HG02642 (cell line): ENCODE results near the gene WDR43.

ENCODE experiments used
- ATAC-seq: cut with Tn5 transposase; IDR thresholded peaks from one replicate; pipeline ENCODE4 v1.9.1; 2021; ENCODE audit warnings: mild to moderate bottlenecking; ENCODE audit not compliant: unreplicated experiment, poor library complexity

WDR43 gene

GRCh38 chr2:28990445-28990844, 96.0 kb downstream of the WDR43 start:
- ATAC-seq = no peak

GRCh38 chr2:28991021-28991420, 96.6 kb downstream of the WDR43 start:
- ATAC-seq = no peak

- ATAC-seq = no peak
These were observed 97.0 kb downstream of the WDR43 start for GRCh38 chr2:28991460-28991859.

GRCh38 chr2:28993206-28993960, 98.9 kb downstream of the WDR43 start:
- no peak for ATAC-seq

- ATAC-seq = no peak
These were observed 99.6 kb downstream of the WDR43 start for GRCh38 chr2:28994074-28994473.

- ATAC-seq = no peak
These were observed 100.2 kb downstream of the WDR43 start for GRCh38 chr2:28994679-28995078.

GRCh38 chr2:28995765-28996750, 101.6 kb downstream of the WDR43 start:
- no peak for ATAC-seq

- no peak for ATAC-seq
These were observed 102.9 kb downstream of the WDR43 start for GRCh38 chr2:28997237-28997846.
